GM18868 (cell line): Measurements from ENCODE around the gene NOB1.

Experiments
- ATAC-seq: cut with Tn5 transposase; IDR thresholded peaks from one replicate; pipeline ENCODE4 v1.9.1; 2021; ENCODE audit warnings: mild to moderate bottlenecking, moderate library complexity; ENCODE audit not compliant: unreplicated experiment

The NOB1 gene

GRCh38 chr16:69724414-69724873 lies 30.3 kb downstream of the NOB1 start:
- ATAC-seq, result no peak

DNA sequence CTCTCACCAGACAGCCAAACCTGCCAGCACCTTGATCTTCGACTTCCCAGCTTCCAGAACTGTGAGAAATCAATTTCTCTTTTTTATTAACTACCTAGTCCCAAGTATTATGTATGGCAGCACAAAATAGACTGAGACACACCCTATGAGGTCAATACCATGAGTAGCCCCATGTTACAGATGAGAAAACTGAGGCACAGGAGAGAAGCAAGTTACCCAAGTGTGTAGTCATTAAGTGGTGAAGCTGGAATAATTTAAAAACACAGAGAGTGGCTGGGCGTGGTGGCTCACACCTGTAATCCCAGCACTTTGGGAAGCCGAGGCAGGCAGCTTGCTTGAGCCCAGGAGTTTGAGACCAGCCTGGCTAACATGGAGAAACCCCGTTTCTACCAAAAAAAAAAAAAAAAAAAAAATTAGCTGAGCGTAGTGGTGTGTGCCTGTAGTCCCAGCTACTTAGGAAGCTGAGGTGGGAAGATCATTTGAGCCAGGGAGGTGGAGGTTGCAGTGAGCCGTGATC lies 33.2 kb downstream of the NOB1 start:
- ATAC-seq, result no peak

GRCh38 chr16:69720822-69721430 lies 33.8 kb downstream of the NOB1 start:
- no peak for ATAC-seq

DNA sequence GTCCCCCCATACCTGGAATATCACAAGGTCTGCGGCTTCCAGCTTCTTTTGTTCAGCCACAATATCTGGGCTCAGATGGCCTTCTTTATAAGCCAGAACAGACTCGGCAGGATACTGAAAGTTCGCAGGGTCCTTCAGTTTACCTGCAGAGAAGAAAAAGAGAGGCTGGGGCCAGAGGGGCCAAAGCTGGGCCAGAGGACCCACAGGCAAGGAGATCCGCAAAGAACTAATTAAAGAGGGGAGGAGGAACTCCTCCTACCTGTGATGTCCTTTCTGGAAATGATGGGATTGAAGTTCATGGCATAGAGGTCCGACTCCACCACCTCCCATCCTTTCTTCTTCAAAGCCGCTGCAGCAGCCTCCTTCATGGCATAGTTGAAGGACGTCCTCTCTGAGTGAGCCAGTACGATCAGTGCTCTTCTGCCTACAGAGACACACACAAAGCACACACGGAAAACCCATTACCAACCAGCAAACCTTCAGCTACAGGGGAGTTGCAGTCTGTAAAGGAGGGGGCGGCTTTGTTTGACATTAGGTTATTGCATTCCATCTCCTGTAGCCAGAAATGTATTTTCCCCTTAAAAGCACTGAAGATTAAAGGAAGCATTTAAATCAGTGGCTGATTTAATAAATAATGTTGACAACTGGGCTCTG lies 36.5 kb downstream of the NOB1 start:
- no peak for ATAC-seq

DNA sequence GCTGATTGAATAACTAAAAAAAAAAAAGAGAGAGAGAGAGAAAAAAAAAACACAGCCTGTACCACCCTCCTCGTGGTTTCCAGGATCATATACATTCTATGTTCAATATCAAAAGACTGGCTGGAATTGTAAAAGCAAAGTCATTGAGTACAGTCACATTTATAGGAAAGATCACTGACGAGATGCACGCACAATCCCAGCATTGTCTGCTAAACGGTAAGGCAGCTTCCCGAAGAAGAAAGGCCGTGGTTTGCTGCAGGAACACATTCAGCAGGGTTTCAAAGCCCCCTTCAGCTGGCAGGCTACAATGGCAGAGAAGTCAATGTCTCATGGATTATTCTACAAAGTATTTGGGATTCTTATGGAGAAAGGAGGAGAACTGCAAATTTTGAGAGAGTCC lies 37.7 kb downstream of the NOB1 start:
- no peak for ATAC-seq

- no peak for ATAC-seq
Measured at GRCh38 chr16:69712914-69713581, 41.7 kb downstream of the NOB1 start.

GRCh38 chr16:69712277-69712676 lies 42.4 kb downstream of the NOB1 start:
- no peak for ATAC-seq

DNA sequence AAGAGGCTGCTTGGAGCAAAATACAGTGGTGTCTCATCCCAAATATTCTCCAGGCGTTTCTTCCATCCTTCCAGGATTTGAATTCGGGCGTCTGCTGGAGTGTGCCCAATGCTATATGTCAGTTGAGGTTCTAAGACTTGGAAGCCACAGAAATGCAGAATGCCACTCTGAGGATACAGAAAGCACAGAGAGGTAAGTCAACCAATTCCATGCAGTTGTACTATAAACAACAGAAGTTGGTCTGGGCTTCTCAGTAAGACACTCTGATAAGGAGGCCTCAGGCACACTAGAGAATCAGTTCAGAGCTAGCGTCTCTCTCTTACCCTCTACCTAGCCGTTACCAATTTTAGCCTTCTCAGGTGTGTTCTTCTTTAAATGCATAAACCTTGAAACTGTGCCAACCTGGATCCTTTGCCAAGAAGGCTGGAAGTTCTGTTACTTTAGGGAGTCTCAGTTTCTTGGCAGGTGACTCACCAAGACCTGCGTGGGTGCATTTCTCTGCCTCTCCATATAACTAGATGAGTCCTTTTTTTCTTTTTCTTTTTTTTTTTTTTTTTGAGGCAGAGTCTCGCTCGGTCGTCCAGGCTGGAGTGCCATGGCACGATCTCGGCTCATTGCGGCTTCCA lies 43.5 kb downstream of the NOB1 start:
- no peak for ATAC-seq

DNA sequence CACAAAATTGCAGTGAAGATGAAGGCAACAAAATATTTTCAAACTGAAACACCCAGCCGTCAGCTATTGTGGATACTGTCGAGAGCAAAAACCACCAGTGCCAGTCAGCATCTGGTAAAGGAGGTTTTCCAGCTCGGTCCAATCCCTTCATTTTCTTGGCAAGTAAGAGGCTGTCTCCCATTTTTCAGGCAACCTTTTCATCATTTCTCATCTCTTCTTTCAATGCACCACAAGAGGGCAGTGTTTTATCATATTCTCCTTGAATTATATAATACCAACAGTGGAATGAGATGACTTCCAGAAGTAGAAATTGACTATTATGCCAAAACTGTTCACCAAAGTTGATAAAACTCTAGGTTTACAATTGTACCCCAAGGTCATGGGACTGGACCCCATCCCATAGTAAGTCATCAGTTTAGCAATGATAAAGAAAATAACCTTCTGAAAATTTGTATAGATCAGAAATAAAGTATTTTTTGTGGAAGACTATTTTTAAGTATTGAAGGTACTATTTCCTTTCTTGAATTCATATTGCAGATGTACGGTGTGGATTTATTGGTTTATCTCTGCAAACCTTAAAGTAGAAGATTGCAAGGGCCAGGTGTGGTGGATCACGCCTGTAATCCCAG lies 45.2 kb downstream of the NOB1 start:
- ATAC-seq, result no peak

GRCh38 chr16:69707920-69708683 lies 46.6 kb downstream of the NOB1 start:
- ATAC-seq, result no peak

- no peak for ATAC-seq
Measured at GRCh38 chr16:69706975-69707340, 47.8 kb downstream of the NOB1 start.

DNA sequence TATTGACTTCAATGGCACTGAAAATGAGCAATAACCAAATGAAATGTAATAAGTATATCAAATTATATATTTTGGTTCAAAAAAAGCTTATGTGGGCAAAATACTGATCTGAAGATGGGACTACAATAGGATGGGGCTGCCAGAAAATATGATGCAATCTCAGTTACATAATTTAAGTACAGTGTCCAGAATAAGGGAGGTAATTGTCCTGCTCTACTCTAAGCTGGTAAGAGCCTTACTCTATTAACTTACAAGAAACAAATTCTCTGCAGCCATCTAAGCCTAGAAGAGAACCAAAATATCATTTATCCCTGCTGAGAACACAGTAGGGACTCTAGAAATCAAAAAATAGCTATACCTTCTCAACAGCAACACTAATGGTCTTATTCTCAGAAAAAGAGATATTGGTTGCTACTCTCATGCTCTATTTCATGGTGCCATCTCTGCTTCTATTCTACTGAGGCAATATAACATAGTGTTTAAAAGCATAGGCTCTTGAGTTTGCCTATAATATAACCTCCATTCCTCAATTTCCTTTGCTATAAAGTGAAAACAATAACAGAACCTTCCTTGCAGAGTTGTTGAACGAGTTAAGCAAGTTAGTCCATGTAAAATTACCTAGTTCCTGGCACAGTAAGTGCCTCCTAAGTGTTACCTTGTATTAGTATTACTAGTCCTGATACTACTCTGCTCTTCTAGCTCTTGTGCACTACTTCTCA lies 48.3 kb downstream of the NOB1 start:
- ATAC-seq, result no peak

DNA sequence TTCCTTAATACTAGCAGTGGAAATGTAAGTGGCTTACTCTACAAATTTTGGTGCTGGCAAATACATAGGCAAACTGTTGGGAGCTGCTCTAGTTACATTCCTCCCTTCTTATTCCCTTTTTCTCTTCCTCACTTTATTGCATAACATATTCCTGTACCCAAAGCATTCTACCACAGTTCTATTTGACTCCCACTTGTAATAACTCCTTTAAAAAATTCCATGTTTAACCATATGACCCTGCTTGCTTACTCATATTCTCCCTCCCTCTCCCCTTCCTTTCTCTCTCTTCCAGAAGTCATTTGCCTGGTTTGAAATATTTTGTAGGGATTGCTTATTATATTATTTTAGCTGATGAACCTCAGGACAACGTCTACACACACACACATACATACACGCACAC lies 51.1 kb downstream of the NOB1 start:
- no peak for ATAC-seq

DNA sequence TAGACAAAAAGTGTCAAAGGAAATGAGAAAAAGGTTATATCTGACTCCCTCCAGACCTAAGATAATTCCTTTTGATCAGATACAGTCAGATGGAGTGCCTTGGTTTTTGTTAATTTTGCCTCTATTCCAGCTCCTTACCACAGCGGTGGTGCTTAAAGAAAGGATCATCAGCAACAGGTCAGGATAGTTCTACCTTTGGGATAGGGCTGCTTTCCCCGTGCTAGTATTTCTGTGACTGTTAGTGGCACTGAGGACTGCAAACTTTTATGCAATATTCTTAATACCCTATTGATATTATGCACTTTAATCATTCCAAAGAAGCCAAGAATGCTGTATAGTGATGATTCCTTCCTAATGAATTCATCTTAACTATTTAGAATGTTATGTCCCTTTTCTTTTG lies 52.9 kb downstream of the NOB1 start:
- no peak for ATAC-seq

DNA sequence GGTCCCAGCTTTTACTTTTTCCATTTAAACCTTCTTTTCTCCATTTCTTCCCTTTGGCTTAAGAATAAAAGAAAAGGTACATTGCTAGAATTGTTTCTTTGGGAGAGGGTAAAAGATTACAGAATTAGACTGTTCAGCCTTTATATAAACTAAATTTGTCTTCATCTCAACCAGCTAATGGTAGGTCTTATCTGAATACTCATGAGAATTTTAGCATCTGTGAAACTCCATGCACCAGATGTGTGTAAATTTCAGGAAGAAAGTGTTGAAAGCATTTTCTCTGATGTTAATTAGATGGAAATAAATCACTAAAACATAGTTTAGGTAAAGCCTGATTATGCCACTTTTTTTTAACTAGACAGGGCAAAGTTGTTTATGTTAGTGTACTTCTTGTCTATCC lies 53.3 kb downstream of the NOB1 start:
- ATAC-seq, result no peak

GRCh38 chr16:69699915-69700314 lies 54.8 kb downstream of the NOB1 start:
- no peak for ATAC-seq

- no peak for ATAC-seq
Measured at GRCh38 chr16:69698404-69698803, 56.3 kb downstream of the NOB1 start.

DNA sequence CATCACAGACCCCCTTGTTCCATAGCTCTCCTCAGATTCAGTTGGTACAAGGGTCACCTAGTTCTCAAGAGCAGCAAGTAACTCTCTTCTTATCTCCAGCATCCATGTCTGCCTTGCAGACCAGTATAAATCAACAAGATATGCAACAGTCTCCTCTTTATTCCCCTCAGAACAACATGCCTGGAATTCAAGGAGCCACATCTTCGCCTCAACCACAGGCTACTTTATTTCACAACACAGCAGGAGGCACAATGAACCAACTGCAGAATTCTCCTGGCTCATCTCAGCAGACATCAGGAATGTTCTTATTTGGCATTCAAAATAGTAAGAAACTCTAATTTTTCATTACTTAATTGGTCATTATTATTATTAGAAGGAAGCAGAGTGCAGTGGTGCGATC lies 60.8 kb downstream of the NOB1 start:
- no peak for ATAC-seq

DNA sequence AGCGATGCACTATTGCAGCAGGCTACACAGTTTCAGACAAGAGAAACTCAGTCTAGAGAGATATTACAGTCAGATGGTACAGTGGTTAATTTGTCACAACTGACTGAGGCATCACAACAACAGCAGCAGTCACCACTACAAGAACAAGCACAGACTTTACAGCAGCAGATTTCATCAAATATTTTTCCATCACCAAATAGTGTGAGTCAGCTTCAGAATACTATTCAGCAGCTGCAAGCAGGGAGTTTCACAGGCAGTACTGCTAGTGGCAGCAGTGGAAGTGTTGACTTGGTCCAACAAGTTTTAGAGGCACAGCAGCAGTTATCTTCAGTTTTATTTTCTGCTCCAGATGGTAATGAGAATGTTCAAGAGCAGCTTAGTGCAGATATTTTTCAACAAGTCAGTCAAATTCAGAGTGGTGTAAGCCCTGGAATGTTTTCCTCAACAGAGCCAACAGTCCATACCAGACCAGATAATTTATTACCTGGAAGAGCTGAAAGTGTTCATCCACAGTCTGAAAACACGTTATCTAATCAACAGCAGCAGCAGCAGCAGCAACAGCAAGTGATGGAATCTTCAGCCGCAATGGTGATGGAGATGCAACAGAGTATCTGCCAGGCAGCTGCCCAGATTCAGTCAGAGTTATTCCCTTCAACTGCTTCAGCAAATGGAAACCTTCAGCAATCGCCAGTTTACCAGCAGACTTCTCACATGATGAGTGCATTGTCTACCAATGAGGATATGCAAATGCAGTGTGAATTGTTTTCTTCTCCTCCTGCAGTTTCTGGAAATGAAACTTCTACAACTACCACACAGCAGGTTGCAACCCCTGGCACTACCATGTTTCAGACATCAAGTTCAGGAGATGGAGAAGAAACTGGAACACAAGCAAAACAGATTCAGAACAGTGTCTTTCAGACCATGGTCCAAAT lies 62.5 kb downstream of the NOB1 start:
- ATAC-seq, result no peak
